Upper lobe of right lung (tissue), 1 donor: ENCODE data around the gene USP9X. TPM values are rescaled to one million over a fixed set of nuclear protein-coding genes. Genes with fewer than 3 reads are reported as not detected.

Experiments used
- ATAC-seq: fragments of 200-7000 bp; cut with Tn5 transposase; one replicate; pipeline ENCODE4 v1.9.1; 2020; ENCODE audit warnings: mild to moderate bottlenecking, moderate library complexity
- DNase-seq: peaks from one replicate; pipeline ENCODE4 v3.0.0-alpha.2; 2020
- H3K27ac ChIP-seq: fragments of 200-600 bp; one replicate; pipeline ENCODE4 v1.8.0; 2022
- H3K27me3 ChIP-seq: fragments of 200-600 bp; one replicate; pipeline ENCODE4 v1.8.0; 2022; ENCODE audit warnings: mild to moderate bottlenecking
- H3K36me3 ChIP-seq: fragments of 200-600 bp; one replicate; pipeline ENCODE4 v1.8.0; 2022
- H3K4me1 ChIP-seq: fragments of 200-600 bp; one replicate; pipeline ENCODE4 v1.8.0; 2022
- H3K4me3 ChIP-seq: fragments of 200-600 bp; one replicate; pipeline ENCODE4 v1.8.0; 2022; ENCODE audit warnings: mild to moderate bottlenecking
- H3K9me3 ChIP-seq: fragments of 200-600 bp; one replicate; pipeline ENCODE4 v1.8.0; 2022
- intact Hi-C: fragments of 100-400 bp; cut with DNase I; formaldehyde crosslinking; loops from one replicate; pipeline ENCODE4 v1.11.0; 2022
- total RNA-seq: library from RNA; stranded (reverse); fragmentation: NEBNext Ultra II Directional; extraction: Animal tissue kit (Norgen Biotek cat#: 25700); gene quantifications from one replicate; pipeline ENCODE4 v1.2.1, GENCODE V29; 2021
- TF ChIP-seq, protein P1 (sequence below): fragments of 200-600 bp; IDR thresholded peaks from one replicate; pipeline ENCODE4 v1.8.0; 2022; ENCODE audit warnings: antibody characterized with exemption
- donor health status: DM: no; HTN: yes; CAD: no; lungs with severe emphysema.

The USP9X gene
- total RNA-seq, 1 donor from 2014 or later = 71.5 TPM

DNA sequence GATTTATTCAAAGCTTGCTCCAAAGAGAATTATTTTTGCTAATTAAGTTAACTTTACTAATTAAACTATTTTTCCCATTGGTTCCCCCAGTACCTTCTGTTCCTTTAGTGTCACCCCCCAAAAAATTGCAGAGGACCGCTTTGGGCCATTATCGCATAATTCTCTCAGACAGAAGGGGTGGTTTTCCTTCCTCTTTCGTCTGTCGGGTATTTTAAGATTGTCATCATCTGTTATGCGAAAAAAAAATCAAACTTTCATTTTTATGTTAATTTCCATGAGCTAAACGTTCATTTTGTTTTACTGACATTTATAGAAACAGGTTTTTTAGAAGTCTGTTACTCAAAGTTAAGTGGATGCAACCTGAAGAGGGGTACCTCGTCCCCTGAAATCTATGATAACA lies 172.6 kb downstream of the USP9X start:
- ATAC-seq (no peak), DNase-seq (no peak)
- Histone ChIP-seq H3K4me1 (no peaks in the 10 kb centered on the region), H3K27me3 (no peaks in the 10 kb centered on the region), H3K4me3 (no peak overlapping the region), H3K9me3 (no peaks in the 10 kb centered on the region), H3K36me3 (no peaks in the 10 kb centered on the region), H3K27ac (no peak overlapping the region)
- TF ChIP-seq, protein P1, sequence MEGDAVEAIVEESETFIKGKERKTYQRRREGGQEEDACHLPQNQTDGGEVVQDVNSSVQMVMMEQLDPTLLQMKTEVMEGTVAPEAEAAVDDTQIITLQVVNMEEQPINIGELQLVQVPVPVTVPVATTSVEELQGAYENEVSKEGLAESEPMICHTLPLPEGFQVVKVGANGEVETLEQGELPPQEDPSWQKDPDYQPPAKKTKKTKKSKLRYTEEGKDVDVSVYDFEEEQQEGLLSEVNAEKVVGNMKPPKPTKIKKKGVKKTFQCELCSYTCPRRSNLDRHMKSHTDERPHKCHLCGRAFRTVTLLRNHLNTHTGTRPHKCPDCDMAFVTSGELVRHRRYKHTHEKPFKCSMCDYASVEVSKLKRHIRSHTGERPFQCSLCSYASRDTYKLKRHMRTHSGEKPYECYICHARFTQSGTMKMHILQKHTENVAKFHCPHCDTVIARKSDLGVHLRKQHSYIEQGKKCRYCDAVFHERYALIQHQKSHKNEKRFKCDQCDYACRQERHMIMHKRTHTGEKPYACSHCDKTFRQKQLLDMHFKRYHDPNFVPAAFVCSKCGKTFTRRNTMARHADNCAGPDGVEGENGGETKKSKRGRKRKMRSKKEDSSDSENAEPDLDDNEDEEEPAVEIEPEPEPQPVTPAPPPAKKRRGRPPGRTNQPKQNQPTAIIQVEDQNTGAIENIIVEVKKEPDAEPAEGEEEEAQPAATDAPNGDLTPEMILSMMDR = no peak
- intact Hi-C loops = no loop called here

DNA sequence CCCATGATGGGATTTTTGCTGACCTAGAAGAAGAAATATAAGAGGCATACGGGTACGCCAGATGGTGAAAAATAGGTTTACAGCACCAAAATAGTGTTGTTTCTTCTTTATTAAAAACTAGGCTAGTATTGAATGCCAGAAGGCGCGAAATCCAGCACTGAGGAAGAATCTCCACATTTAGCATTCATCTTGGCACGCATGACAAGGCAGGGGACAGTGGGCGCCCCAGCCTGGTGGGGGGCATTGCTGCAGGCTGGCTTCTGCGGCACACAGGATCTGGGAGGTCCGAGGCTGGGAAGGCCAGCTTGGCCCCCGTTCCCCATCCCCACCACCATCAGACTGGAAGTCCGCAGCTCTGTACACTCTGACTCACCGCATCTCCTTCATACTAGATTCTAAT lies 173.0 kb downstream of the USP9X start:
- no peaks in the 10 kb centered on the region for H3K27me3 ChIP-seq
- H3K4me3 ChIP-seq = no peak overlapping the region
- no peaks in the 10 kb centered on the region for H3K9me3 ChIP-seq
- no peak overlapping the region for H3K27ac ChIP-seq
- TF ChIP-seq, protein P1 = no peak
- H3K36me3 ChIP-seq = no peaks in the 10 kb centered on the region
- ATAC-seq (no peak), DNase-seq (no peak)
- intact Hi-C loops = no loop called here
- no peaks in the 10 kb centered on the region for H3K4me1 ChIP-seq

DNA sequence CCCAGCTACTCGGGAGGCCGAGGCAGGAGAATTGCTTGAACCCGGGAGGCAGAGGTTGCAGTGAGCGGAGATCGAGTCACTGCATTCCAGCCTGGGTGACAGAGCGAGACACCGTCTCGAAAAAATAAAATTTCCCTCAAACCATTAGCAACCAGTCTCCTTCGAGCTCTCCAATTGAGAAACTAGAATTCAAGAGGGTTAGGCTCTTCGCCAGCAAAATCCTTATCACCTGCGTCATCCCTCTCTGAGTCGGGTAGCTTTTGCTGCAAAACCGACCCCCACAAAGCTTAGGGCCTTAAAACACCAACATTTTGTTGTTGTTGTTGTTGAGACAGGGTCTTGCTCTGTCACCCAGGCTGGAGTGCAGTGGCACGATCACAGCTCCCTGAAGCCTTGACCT lies 173.6 kb downstream of the USP9X start:
- H3K36me3 ChIP-seq = no peaks in the 10 kb centered on the region
- H3K9me3 ChIP-seq = no peaks in the 10 kb centered on the region
- DNase-seq = no peak
- ATAC-seq = no peak
- no peak overlapping the region for H3K4me3 ChIP-seq
- intact Hi-C loops = no loop called here
- no peaks in the 10 kb centered on the region for H3K4me1 ChIP-seq
- no peak overlapping the region for H3K27ac ChIP-seq
- TF ChIP-seq, protein P1 = no peak
- H3K27me3 ChIP-seq = no peaks in the 10 kb centered on the region

DNA sequence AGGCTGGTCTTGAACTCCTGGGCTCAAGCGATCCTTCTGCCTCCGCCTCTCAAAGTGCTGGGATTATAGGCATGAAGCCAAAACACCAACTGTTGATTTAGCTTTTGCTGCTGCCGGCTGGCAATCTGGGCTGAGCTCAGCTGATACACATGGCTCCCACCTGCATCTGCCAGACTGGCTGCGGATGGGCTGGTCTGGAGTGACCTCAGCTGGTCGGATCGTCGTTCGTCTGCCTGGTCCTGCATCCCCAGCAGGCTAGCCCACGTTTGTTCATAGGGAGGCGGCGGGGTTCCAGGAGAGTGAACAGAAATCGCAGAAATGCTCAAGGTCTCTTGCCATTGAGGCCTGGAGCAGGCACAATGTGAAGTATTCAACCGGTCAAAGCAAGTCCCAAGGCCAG lies 174.3 kb downstream of the USP9X start:
- DNase-seq = no peak
- Histone ChIP-seq H3K27me3 (no peaks in the 10 kb centered on the region), H3K4me1 (no peaks in the 10 kb centered on the region), H3K4me3 (no peak overlapping the region), H3K27ac (no peak overlapping the region), H3K36me3 (no peaks in the 10 kb centered on the region), H3K9me3 (no peaks in the 10 kb centered on the region)
- intact Hi-C loops = no loop called here
- TF ChIP-seq, protein P1 = no peak
- ATAC-seq = no peak

DNA sequence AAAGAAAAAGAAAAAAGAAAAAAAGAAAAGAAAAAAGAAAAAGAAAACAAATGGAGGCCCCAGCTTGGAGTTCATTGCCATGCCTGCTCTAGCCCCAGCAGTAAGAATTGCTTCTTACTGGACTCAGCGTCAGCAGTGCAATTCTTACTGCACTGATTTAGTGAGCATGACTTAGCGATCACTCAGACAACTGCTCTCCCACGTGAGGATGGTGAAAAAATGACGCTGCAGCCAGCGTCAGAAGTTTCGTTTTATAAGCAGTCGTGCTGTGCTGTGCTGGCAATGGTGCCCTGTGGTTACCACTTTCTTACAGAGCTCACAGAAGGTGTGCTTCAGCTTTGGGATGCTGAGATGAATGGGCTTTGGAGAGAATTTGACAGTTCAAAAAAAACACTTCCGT lies 180.4 kb downstream of the USP9X start:
- peak; percentile 78 for ATAC-seq
- DNase-seq = no peak
- intact Hi-C loops = no loop called here
- Histone ChIP-seq H3K4me3 (peak overlapping the region; percentile 29), H3K4me1 (no peaks in the 10 kb centered on the region), H3K36me3 (no peaks in the 10 kb centered on the region), H3K27me3 (no peaks in the 10 kb centered on the region), H3K27ac (no peak overlapping the region), H3K9me3 (no peaks in the 10 kb centered on the region)
- TF ChIP-seq, protein P1 = no peak

DNA sequence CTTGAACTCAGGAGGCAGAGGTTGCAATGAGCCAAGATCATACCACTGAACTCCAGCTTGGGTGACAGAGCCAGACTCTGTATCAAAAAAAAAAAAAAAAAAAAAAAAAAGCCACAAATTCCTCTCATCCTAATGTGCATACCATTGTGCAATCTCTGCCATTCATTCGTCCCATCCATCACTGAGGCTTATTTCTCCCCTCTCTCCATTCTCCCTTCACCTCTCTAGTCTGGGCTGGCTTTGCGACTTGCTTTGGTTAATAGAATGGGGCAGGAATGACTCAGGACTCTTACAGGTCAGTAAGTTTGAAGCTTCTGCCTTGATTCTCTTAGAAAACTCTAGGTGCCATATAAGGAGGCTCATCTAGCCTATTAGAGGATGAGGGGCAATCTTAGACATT lies 188.4 kb downstream of the USP9X start:
- TF ChIP-seq, protein P1 = no peak
- DNase-seq (no peak), ATAC-seq (no peak)
- no peaks in the 10 kb centered on the region for H3K36me3 ChIP-seq
- no peaks in the 10 kb centered on the region for H3K27me3 ChIP-seq
- intact Hi-C loops = no loop called here
- no peaks in the 10 kb centered on the region for H3K9me3 ChIP-seq
- no peak overlapping the region for H3K27ac ChIP-seq
- H3K4me1 ChIP-seq = no peaks in the 10 kb centered on the region
- no peak overlapping the region for H3K4me3 ChIP-seq
